Fibroblast of the aortic adventitia (primary cell): Measurements from ENCODE around the gene CDH12. TPM values are rescaled to one million over a fixed set of nuclear protein-coding genes. Genes with fewer than 3 reads are reported as not detected.
"Not testable (repeated sequence)": the region's sequence is repeated elsewhere in the genome, so short reads cannot be mapped to it uniquely, and the experiment has no call there.

Experiments
- DNase-seq: peaks from one replicate; pipeline ENCODE4 v3.0.0-alpha.2; 2010; ENCODE audit warnings: low read depth
- H3K4me3 ChIP-seq: 2 replicates; pipeline ENCODE4 v1.5.1; 2011; ENCODE audit warnings: low read depth, mild to moderate bottlenecking, control low read depth, low read length, moderate library complexity
- total RNA-seq: library from RNA; depleted of rRNA; stranded (reverse); fragments of >200 nt; gene quantifications from 2 replicates; pipeline ENCODE4 v1.2.3, GENCODE V29; 2012; ENCODE audit warnings: low replicate concordance
- TF ChIP-seq, protein P1 (sequence below): IDR thresholded peaks from 2 replicates; pipeline ENCODE4 v1.5.1; 2011; ENCODE audit warnings: mild to moderate bottlenecking, low read length, control low read depth, inconsistent platforms; ENCODE audit not compliant: insufficient read depth

CDH12 gene
- total RNA-seq, 1 donor: 0.09 TPM

- TF ChIP-seq, protein P1, sequence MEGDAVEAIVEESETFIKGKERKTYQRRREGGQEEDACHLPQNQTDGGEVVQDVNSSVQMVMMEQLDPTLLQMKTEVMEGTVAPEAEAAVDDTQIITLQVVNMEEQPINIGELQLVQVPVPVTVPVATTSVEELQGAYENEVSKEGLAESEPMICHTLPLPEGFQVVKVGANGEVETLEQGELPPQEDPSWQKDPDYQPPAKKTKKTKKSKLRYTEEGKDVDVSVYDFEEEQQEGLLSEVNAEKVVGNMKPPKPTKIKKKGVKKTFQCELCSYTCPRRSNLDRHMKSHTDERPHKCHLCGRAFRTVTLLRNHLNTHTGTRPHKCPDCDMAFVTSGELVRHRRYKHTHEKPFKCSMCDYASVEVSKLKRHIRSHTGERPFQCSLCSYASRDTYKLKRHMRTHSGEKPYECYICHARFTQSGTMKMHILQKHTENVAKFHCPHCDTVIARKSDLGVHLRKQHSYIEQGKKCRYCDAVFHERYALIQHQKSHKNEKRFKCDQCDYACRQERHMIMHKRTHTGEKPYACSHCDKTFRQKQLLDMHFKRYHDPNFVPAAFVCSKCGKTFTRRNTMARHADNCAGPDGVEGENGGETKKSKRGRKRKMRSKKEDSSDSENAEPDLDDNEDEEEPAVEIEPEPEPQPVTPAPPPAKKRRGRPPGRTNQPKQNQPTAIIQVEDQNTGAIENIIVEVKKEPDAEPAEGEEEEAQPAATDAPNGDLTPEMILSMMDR: no peak
- H3K4me3 ChIP-seq: no peak overlapping the region
- DNase-seq: no peak
Observed at GRCh38 chr5:22344000-22344399, 509.1 kb downstream of the CDH12 start.

DNA sequence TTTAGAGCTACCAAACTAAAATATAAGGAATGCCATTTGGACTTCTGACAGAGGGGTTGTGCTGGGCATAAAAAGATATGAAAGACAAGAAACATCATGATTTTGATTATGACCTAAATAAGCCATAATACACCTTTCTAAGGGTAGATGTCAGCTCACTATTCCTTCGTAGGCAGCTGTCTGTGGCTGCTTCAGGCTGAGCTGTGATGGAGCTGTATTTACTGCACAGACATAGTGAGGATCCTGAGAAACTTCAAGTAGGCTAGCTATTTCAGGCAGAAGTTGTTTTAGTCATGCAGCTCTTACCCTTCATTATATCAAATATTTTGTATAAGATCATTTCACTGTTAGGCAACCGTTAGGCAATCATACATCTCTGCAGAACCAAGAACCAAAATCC, 511.7 kb downstream of the CDH12 start:
- H3K4me3 ChIP-seq: no peak overlapping the region
- no peak for DNase-seq
- TF ChIP-seq, protein P1: no peak

- H3K4me3 ChIP-seq, DNase-seq: not testable (repeated sequence)
Observed at GRCh38 chr5:22332949-22333348, 520.2 kb downstream of the CDH12 start.

DNA sequence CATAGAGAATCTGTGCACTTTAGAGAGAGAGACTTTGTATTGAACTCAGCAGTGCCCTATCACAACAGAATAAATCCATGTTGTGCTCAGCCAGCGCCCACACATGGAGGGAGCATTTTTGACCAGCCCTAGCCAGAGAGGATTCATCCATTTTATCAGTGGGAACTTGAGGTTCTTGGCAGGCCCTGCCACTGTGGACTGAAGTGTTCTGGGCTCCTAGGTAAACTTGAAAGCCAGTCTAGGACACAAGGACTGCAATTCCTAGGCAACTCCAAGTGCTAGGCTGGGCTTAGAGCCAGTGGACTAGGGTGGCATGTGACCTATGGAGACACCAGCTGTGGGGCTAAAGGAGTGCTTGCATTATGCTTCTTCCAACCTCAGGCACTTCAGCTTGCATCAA, 523.5 kb downstream of the CDH12 start:
- H3K4me3 ChIP-seq: no peak overlapping the region
- no peak for DNase-seq
- TF ChIP-seq, protein P1: no peak

GRCh38 chr5:22319798-22320197, 533.3 kb downstream of the CDH12 start:
- no peak for DNase-seq
- TF ChIP-seq, protein P1: no peak
- no peak overlapping the region for H3K4me3 ChIP-seq

DNA sequence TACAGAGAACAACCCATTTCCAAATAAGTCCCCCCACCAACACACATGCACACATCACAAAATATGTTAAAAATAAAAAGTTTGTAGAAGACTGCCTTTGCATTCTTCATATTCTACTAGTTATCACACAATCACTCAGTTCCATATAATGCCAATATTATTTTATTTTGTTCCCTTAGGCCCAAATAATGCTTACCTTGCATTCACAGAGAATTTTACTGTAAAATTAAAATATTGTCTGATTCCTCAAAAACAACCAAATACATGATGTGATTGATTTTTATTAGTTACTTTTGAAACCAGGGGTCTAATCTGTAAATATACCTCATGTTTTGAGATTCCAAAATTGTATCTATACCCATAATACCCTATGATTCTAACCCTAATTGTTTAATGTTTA, 536.9 kb downstream of the CDH12 start:
- no peak overlapping the region for H3K4me3 ChIP-seq
- no peak for DNase-seq
- TF ChIP-seq, protein P1: no peak

DNA sequence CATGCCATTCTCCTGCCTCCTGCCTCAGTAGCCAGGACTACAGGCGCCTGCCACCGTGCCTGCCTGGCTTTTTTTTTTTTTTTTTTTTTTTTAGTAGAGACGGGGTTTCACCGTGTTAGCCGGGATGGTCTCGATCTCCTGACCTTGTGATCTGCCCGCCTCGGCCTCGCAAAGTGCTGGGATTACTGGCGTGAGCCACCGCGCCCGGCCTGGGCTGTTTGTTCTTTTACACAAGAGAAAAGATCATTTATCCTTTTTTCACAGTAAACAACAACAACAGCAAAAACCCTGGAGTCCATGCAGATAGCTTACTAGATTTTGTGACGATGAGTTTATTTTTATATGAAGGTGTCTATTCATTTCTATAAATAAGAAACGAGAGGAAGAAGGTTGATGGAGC, 538.1 kb downstream of the CDH12 start:
- H3K4me3 ChIP-seq, DNase-seq: not testable (repeated sequence)

DNA sequence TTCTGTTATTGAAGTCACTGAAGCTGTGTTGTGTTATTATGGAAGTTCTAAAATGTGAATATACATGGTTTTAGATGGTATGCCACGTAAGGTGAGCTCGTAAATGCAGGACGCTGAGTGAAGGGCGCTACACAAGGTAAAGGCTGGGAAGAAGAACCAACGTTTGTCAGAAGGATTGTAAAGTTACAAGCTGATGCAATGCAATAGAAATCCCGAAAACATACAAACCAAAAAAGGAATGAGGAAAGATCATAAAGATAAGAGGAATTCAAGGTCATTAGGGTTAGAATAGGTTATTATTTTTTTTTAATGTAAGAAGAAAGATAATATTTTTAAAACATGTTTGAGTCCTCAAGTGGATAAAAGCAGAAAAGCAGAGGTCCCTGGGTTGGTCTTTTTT, 538.6 kb downstream of the CDH12 start:
- TF ChIP-seq, protein P1: no peak
- H3K4me3 ChIP-seq: no peak overlapping the region
- no peak for DNase-seq
